SK-MEL-5 (cell line): ENCODE measurements around the gene ARAP3. TPM values are rescaled to one million over a fixed set of nuclear protein-coding genes. Genes with fewer than 3 reads are reported as not detected.

Experiments used
- DNase-seq: peaks from one replicate; pipeline ENCODE4 v3.0.0-alpha.2; 2016; ENCODE audit warnings: low read depth, low spot score
- in situ Hi-C: cut with HindIII; loops from 2 replicates; pipeline ENCODE4 v1.10.0; 2016; ENCODE audit warnings: low sequenced_read_pairs, high pct_unique_total_duplicates, low pct_unique_long_range_greater_than_20kb
- total RNA-seq: library from RNA; depleted of rRNA; stranded (reverse); fragments of >200 nt; shearing (Covaris generic); gene quantifications from 2 replicates; pipeline ENCODE4 v1.2.3, GENCODE V29; 2014

The ARAP3 gene
- total RNA-seq, 1 experiment from 2014 or later, result 0.48 TPM

DNA sequence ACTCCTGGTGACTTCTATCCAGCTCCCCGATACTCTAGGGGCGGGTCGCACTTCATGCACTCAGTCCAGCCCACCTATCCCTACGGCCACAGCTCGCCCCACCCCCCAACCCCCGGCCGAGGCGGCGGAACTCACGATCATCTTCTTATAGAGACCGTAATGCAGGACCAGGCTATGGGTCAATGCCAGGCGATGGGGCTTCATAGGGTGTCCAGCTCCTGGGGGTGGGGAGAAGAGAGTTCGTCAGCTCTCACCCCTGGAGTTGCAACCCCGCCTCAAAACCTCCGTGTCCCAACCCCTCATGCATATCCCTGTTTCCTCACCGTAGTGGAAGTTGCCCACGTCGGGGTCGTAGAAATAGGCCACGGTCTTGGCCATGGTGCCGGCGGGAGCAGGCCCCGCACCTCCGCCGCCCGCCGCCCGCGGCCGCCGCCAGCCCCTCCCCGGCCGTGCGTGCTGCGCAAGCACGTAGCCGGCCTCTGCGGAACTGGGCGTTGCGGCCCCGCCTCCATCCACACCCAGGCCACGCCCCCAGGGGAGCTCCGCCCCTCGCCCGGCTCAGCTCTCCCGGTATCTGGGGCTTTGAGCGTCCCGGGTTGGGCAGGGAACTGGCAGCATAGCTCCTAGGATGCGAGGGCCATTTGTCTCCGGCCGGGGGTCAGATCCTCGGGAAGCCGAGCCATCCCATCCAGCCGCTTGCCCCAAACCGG lies 45.5 kb downstream of the ARAP3 start, which contains the start of the genes HDAC3 and RELL2:
Gene HDAC3 (minus strand): TSS at position 437 of the 710 bp plus-strand sequence. CDS start 59 bp downstream, at position 378.
Gene RELL2 (plus strand): TSS at position 585 of the 710 bp plus-strand sequence. CDS start 1,229 bp downstream, outside the sequence.
- in situ Hi-C loops, result no loop called here
- DNase-seq, result peak; percentile 91

DNA sequence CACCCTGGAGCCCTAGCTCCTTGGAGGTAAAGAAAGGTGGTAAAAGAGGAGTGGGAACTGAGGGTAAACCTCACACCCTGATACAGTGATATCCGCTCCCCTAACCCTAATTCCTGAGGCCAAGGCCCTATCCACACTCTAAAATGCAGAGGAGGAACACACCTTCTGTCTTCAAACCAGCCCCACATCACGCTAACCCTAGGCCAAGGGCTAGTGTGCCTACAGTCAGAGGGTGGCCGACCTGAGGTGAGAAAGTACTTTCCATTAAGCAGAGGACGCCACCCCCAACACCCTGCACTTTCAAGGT lies 46.0 kb downstream of the ARAP3 start:
- in situ Hi-C loops, result no loop called here

DNA sequence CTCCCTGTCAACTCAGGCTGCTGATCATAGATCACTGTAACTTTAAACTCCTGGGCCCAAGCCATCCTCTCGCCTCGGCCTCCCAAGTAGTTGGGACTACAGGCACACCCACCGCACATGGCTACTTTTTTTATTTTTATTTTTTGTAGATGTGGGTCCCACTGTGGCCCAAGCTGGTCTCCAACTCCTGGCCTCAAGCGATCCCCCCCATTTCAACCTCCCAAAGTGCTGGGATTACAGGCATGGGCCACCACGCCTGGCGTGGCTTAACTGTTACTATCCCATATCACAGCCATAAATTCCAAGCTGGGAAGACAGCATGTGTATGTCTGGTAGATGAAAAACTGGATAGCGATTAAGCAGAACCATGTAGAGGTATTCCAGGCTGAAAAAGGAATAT lies 46.4 kb downstream of the ARAP3 start:
- no peak for DNase-seq
- in situ Hi-C loops, result no loop called here

More for the DNA sequence above, 46.0 kb downstream of the ARAP3 start:
- no peak for DNase-seq

DNA sequence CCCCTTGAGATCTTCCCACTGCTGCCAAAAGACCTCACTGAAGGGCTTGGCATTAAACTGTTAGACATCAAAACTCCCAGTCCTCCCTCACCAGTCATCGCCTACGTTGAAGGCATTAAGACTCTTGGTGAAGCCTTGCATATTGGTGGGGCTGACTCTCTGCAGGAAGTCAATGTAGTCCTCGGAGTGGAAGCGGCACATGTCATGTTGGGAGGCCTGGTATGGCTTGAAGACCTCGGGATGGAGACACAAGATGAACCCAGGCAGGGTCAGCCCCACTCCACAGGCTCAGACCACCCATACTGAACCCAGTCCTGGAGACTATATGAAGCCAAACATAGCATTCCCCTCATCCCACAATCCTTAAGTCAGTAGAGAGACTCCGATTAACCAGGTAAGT lies 47.3 kb downstream of the ARAP3 start:
- no peak for DNase-seq
- in situ Hi-C loops, result no loop called here

DNA sequence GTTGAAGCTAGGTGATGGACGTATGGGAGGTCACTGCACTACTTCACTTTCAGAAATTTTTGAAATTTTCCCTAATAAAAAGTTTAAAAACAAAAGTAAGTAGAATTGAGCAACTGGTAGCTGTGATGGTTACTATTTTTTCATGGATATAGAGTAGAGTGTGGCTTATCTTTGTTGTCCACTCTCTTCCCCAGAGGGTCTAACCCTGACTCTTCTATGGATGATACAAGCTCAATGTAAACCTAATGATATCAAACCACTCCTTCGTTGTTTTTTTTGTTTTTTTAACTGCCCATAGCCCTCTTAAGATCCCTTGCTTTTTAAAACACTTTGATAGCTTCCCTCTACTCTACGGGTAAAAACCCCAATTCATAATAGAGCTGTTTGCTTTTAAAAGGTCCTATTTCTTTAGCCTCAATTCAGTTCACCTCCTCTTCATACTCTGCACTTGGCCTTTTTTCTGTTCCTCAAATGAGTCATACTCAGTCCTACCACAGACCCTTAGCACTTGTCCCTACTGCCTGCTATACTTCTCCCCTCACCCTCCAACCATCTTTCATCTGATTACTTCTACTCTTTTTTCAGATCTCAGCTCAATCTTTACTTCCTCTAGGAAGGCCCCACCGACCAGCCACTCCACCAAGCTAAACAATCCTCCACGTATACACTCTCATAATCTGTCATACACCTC lies 48.0 kb downstream of the ARAP3 start:
- no peak for DNase-seq
- in situ Hi-C loops, result no loop called here

DNA sequence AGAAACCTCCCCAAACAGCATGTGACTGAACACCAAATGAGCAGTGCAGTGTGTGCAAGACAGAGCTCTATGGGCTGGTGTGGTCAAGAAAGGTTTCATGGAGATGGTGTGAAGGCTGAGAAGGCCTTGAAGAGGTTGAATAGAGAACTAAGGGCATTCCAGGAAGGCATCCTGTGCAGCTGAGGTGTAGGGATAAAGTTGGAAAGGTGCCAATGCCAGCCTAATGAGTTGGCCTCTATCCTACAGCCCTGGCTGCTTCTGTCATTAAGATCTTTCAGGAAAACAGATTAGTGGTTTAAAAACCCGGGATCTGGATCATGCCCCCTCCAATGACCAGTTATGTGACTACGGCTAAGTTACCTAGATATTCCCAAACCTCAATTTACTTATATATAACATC lies 49.4 kb downstream of the ARAP3 start:
- no peak for DNase-seq
- in situ Hi-C loops, result no loop called here

DNA sequence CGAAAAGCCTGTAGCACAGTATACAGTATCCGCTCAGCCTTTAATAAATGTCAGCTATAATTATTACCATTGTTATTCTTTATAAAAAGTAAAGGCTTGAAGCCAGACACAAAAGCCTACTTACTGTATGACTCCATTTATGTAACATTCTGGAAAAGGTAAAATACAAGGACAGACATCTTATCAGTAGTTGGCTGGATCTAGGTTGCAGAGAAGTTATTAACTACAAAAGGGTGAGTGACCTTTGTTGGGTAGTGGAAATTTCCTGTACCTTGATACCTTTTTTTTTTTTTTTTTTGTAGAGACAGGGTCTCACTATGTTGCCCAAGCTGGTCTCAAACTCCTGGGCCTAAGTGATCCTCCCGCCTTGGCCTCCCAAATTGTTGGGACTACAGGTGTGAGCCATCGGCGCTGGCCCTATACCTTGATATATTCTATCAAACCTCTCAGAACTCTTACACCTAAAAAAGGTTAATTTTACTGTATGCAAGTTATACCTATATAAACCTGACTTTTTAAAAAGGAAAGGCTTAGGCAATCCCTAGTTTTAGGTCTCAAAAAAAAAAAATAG lies 51.4 kb downstream of the ARAP3 start:
- no peak for DNase-seq
- in situ Hi-C loops, result no loop called here

DNA sequence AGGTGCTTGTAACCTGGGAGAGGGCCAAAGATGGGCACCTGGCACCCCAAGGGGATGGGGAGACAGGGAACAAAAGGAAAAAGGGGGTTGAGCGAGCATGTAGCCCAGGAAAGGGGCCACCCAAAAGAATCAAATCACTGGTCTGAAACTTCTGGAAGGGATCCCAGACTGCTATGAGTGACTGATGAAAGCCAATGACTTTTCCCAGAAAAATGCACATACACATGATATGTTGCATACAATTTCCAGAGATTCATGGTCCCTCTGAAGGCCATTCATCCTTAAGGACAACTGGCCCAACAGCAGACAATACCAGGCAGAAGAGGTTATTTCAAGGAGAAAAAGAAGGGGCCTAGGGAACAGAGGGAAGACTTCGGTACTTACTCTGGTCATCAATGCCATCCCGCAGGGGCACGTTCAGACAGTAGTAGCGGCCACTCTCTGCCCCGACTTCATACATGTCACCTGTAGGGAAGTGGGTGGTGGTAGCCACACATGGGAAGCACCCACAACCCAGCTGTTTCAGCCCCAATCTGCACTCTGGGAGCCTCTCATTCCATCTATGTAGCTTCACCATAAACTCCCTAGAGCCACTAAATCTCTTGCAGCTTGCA lies 53.7 kb downstream of the ARAP3 start:
- no peak for DNase-seq
- in situ Hi-C loops, result no loop called here

DNA sequence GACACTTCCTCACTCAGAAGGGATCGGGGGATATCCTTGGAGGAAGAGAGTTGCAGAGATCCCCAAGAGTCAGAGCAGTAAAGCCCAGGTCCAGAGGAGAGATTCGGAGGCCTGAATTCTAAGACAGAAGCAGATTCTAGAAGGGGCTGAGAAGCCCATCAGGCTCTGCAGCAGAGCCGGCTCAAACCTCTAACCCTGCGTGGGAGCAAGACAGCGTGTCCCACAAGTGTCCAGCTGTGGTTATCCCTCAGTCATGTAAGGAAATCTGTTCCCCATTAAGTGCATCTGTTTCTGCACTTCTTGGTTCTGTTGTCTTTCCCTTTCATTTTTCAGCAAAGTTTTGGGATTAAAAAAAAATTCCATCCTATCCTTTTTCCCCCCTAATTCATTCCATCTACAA lies 58.4 kb downstream of the ARAP3 start:
- DNase-seq, result no peak
- in situ Hi-C loops, result no loop called here

DNA sequence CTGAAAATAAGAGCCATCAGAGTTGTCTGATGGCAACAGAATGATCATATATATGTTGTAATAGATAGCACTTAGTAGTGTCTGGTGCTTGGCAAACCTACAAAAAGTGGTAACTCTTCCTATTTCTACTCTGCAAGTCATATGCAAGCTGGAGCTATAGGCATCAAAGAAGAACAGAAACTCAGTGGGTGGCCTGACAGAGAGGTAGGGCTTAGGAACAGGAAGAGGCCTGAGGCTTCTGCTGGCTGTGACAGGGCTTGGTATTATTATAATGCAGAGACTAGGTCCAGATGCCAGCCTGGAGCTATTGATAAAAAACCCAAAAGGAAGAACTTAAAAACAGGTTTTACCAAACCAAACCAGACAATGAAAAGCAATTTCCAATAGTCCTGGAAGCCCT lies 58.8 kb downstream of the ARAP3 start:
- no peak for DNase-seq
- in situ Hi-C loops, result no loop called here

DNA sequence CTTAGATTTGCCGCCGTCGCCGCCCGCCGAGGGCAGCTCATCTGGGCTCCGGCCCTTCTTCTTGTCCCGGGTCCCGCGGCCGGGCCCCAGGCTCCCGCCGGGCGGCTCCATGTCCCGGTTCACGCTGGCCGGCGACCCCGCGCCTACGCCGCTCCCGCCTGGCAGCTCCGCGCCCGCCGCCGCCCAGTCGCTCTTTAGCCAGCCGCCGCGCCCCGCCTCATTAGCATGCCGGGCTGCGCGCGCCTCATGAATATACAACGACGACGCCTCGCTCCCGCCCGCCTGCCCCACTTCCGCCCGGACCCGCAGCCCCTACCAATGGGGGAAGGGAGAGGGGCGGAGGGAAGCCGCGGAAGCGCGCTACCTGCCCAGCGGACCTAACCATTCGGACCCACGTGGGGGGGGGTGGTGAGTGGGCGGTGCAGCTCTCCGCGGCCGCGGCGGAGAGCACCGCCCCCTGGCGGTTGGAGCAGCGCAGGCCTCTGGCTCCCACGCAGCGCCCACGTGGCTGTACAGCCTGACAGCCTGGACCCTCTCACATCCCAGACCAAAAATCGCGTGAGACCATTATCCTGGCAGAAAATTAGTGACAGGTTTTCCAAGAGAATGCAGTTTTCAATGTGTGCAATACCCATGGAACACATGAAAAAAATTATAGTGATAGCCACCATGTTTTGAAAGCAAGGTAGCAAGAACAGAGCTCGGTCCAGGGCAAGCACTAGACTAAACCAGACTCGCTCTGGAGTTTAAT lies 63.1 kb downstream of the ARAP3 start, which contains the start of gene DIAPH1:
Gene DIAPH1 (minus strand): TSS at position 197 of the 751 bp plus-strand sequence. CDS start 86 bp downstream, at position 111.
- in situ Hi-C loops, result no loop called here

DNA sequence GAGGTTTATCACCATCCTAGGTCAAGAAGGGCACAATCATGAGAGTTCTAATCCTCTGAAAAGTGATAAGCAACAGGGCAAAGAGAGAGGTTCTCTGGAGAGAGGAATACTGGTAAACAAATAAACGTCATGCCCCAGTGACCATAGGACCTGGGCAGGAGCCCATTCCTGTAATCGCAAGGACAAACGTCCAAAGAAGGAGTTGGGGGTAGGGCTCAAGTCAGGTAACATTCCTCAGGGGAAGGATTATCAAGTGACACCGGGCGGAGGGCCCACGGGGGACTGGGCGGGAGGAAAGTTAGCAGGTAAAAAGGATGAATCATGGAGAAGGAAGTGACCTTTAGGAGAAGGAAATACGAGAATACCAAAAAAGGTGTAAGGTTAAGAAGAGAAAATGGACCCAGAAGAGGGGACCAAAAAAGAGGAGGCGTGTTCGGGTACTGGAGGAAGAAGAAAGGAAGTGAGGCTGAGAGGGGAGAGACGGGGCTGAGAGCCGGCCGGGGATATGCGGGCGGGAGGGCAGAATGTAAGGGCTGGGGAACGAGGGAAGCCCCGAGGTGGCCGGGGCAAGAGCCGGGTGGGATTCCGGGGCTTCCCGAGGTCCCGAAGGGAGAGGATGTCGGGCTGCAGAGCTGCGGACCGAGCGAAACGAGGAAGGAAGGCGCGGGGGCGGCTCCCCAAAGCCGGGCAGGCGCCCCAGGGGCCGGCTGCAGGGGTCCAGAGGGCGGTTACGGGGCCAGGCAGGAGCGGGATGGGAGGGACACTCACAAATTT lies 63.8 kb downstream of the ARAP3 start:
- peak; percentile 43 for DNase-seq
- in situ Hi-C loops, result no loop called here

More for the DNA sequence above, 63.1 kb downstream of the ARAP3 start, which contains the start of gene DIAPH1:
- peak; percentile 97 for DNase-seq

DNA sequence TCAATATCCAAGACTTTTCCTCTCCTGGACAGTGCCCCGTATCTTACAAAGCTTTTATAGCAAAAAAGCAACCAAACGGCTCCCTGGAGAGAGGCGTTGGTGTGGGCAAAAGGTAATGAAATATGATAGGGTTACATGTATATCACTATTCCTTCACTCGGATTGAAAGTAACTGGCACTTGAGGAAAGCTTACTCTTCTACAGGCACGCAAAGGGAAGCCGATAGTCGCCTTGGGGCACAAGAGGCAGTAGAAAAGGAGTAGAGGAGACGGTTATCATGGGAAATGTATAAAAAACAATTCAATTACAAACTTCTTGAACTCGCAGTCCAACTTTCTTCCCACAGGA lies 64.4 kb downstream of the ARAP3 start:
- peak; percentile 13 for DNase-seq
- in situ Hi-C loops, result no loop called here

DNA sequence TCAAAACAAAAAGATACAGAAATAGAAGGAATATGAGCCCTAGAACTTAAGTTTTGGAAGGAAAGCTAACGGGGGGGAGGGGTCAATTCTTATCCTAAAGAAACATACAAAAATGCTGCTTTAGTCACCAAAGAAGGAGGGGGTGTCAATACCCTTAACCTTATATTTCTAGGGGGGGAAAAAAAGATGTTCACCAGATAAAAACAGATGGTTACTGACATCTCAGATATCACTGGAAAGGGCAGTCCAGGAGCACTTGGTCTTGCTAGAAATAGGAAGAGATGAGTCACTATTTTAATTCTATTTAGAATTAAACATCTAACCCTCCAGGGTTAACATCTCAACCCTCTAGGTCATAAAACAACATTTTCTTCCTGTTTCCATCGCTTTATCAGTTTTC lies 64.9 kb downstream of the ARAP3 start:
- in situ Hi-C loops, result no loop called here
- no peak for DNase-seq

DNA sequence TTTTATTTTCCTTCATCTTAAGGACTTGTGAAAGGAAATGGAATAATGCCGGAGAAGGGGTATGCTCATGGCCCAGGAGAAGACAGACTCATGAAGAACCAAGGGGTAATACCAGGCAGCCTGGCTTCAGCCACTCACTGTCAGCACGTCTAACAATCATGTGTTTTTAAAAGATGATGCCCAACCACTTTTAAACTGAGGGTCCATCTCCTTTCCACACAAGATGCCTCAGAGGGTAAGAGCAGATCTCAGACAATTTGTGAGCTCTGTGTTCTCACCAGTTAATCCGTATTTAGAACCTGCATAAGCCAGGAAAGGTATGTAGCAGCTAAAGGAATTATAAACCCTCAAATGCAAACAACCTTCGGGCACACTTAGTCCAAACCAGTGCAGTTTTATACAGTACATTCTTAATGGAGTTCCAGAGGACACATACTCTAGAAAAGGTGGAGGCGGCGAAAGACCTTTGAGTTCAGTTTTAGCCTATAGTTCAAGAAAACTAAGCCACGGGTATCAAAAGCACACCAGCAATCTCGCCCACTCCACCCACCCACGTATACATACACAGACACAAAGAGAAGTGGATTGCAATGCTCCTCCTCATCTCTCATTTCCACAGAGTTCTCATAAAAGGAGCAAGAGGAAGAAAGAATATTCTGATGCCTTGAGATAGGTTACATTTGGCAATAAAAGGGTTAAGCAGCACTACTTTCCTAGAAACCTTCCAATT lies 65.9 kb downstream of the ARAP3 start:
- no peak for DNase-seq
- in situ Hi-C loops, result no loop called here

DNA sequence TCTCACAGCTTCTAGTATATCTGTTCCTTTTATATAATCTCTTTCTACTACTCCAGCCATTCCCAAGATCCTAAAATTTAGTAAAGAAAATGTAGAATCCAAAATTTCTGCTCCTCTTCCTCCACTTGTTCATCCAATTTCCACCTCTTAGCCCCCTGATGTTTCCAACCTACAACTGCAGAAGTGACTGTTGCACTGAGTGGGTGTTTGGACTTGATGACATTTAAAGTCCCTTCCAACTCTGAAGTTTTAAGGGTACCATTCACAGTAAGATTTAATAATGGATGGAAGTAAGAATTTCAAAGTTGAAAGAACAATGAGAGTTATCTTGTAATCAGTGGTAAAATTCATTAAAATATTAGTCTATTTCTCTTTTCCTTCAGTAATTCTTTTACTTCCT lies 68.7 kb downstream of the ARAP3 start:
- no peak for DNase-seq
- in situ Hi-C loops, result no loop called here
